ENCODE results near the gene TUT7. TPM values are rescaled to one million over a fixed set of nuclear protein-coding genes. Genes with fewer than 3 reads are reported as not detected.

TUT7 gene
- polyA plus RNA-seq, 1 donor from 2014 or later: 21.0 TPM

GRCh38 chr9:86275962-86276361 lies 78.2 kb downstream of the TUT7 start:
- H3K9me3 ChIP-seq (ENCODE audit: low read length): no peaks in the 10 kb centered on the region
- H3K27ac ChIP-seq (ENCODE audit: low read length): no peak overlapping the region
- H3K9ac ChIP-seq (ENCODE audit: low read length): no peak overlapping the region
- no peak overlapping the region for H3K4me2 ChIP-seq (ENCODE audit: low read length)
- H3K36me3 ChIP-seq (ENCODE audit: insufficient read depth, low read length): peaks cover 16% of the 10 kb centered on the region
- H3F3A ChIP-seq (ENCODE audit: insufficient read depth, low read length, poor library complexity, severe bottlenecking): no peaks in the 10 kb centered on the region
- no peak for TF ChIP-seq TAF1 (IDR thresholded peaks at IDR 0.05; ENCODE audit: low read depth)
- peak; percentile 38 for TF ChIP-seq CTCF (IDR thresholded peaks at IDR 0.05; ENCODE audit: poor library complexity, severe bottlenecking)
- peak; percentile 28 for TF ChIP-seq RAD21 (conservative IDR thresholded peaks at IDR 0.05)
- no peak for TF ChIP-seq SMC3 (conservative IDR thresholded peaks at IDR 0.05; ENCODE audit: poor library complexity)
- H2AFZ ChIP-seq (ENCODE audit: low read depth, low read length): no peak overlapping the region
- H4K20me1 ChIP-seq (ENCODE audit: insufficient read depth): no peaks in the 10 kb centered on the region
- H3K79me2 ChIP-seq (replicated peaks; ENCODE audit: insufficient read depth, low read length): peaks cover 56% of the 10 kb centered on the region
- no peaks in the 10 kb centered on the region for H3K9me2 ChIP-seq (ENCODE audit: insufficient read depth, low read length)
- no peaks in the 10 kb centered on the region for H3K27me3 ChIP-seq (ENCODE audit: insufficient read depth, low read depth, low read length)
- no peak overlapping the region for H3K4me3 ChIP-seq (ENCODE audit: low read length)

- Histone ChIP-seq H3K9me2 (ENCODE audit: insufficient read depth, low read length) (no peaks in the 10 kb centered on the region), H3K9me3 (ENCODE audit: low read length) (no peaks in the 10 kb centered on the region), H3K36me3 (ENCODE audit: insufficient read depth, low read length) (peaks cover 16% of the 10 kb centered on the region), H3K9ac (ENCODE audit: low read length) (no peak overlapping the region), H3F3A (ENCODE audit: insufficient read depth, low read length, poor library complexity, severe bottlenecking) (no peaks in the 10 kb centered on the region), H4K20me1 (ENCODE audit: insufficient read depth) (no peaks in the 10 kb centered on the region), H3K4me3 (ENCODE audit: low read length) (no peak overlapping the region), H2AFZ (ENCODE audit: low read depth, low read length) (no peak overlapping the region), H3K4me2 (ENCODE audit: low read length) (no peak overlapping the region), H3K27ac (ENCODE audit: low read length) (no peak overlapping the region), H3K79me2 (replicated peaks; ENCODE audit: insufficient read depth, low read length) (peaks cover 47% of the 10 kb centered on the region), H3K27me3 (ENCODE audit: insufficient read depth, low read depth, low read length) (no peaks in the 10 kb centered on the region)
- TF ChIP-seq EZH2 (IDR thresholded peaks at IDR 0.05; ENCODE audit: borderline replicate concordance, insufficient read depth, low read length, poor library complexity, severe bottlenecking) (no peak), TAF1 (IDR thresholded peaks at IDR 0.05; ENCODE audit: low read depth) (no peak), EP300 (conservative IDR thresholded peaks at IDR 0.05; ENCODE audit: poor library complexity, severe bottlenecking) (no peak), MXI1 (conservative IDR thresholded peaks at IDR 0.05; ENCODE audit: poor library complexity, severe bottlenecking) (no peak), SMC3 (conservative IDR thresholded peaks at IDR 0.05; ENCODE audit: poor library complexity) (no peak), CTCF (IDR thresholded peaks at IDR 0.05; ENCODE audit: poor library complexity, severe bottlenecking) (no peak), REST (IDR thresholded peaks at IDR 0.05; ENCODE audit: borderline replicate concordance) (no peak), POLR2AphosphoS5 (IDR thresholded peaks at IDR 0.05) (no peak), RAD21 (conservative IDR thresholded peaks at IDR 0.05) (no peak)
These were observed 79.2 kb downstream of the TUT7 start for GRCh38 chr9:86274821-86275643.
